ENCODE measurements around the gene RIOK3. TPM values are rescaled to one million over a fixed set of nuclear protein-coding genes. Genes with fewer than 3 reads are reported as not detected.
"Not testable (repeated sequence)": the region's sequence is repeated elsewhere in the genome, so short reads cannot be mapped to it uniquely, and the experiment has no call there.

The RIOK3 gene
- total RNA-seq, 4 donors from 2014 or later: 77.3 to 220 (median 114) TPM

DNA sequence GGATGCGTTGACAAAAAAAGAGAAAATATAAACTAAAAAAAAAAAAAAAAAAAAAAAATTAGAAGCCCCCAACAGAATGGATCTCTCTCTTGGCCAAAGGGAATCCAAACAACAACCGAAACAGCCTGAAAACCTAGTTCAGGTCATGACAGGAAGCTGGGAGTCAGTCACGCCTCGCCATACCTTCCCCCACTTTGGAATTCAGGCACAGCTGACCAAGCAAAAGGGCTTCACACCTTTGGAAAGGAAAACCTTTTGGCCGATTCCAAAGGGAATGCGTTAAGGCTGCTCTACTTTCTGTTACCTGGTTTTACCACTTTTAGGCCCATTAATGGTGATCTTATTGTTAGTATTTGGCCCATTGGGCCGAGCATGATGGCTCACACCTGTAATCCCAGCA is 32.3 kb downstream of the RIOK3 start:
- Histone ChIP-seq H3K36me3 (peaks cover 2 to 30% of the 10 kb centered on the region in 2 donors), H3K4me1 (no peaks in the 10 kb centered on the region), H3K9me3 (no peaks in the 10 kb centered on the region), H3K27ac (no peak overlapping the region), H3K4me3 (no peak overlapping the region), H3K27me3 (no peaks in the 10 kb centered on the region)
- DNase-seq (no peak), ATAC-seq (no peak)
- intact Hi-C loops (cut with DNase I; ENCODE audit: low total_unique reads): no loop called here
- TF ChIP-seq, protein P1, sequence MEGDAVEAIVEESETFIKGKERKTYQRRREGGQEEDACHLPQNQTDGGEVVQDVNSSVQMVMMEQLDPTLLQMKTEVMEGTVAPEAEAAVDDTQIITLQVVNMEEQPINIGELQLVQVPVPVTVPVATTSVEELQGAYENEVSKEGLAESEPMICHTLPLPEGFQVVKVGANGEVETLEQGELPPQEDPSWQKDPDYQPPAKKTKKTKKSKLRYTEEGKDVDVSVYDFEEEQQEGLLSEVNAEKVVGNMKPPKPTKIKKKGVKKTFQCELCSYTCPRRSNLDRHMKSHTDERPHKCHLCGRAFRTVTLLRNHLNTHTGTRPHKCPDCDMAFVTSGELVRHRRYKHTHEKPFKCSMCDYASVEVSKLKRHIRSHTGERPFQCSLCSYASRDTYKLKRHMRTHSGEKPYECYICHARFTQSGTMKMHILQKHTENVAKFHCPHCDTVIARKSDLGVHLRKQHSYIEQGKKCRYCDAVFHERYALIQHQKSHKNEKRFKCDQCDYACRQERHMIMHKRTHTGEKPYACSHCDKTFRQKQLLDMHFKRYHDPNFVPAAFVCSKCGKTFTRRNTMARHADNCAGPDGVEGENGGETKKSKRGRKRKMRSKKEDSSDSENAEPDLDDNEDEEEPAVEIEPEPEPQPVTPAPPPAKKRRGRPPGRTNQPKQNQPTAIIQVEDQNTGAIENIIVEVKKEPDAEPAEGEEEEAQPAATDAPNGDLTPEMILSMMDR (IDR thresholded peaks at IDR 0.05 in 4 of 5, conservative IDR thresholded peaks at IDR 0.05 in 1 of 5): no peak
- TF ChIP-seq POLR2A (IDR thresholded peaks at IDR 0.05): no peak
- in situ Hi-C loops (cut with MboI; ENCODE audit: low sequenced_read_pairs in 4 of 4): no loop called here

- H3K27ac ChIP-seq: no peak overlapping the region
- intact Hi-C loops (cut with DNase I; ENCODE audit: low total_unique reads): no loop called here
Measured at GRCh38 chr18:23487738-23488570, 34.9 kb downstream of the RIOK3 start.

DNA sequence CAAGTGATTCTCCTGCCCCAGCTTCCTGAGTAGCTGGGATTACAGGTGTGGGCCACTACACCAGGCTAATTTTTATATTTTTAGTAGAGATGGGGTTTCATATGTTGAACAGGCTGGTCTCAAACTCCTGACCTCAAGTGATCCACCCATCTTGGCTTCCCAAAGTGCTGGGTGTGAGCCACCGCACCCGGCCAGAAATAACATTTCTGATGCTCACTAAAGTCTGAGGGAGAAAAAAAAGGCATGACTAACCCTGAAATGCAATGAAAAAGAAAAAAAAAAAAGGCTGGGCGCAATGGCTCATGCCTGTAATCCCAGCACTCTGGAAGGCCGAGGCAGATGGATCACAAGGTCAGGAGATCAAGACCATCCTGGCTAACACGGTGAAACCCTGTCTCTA is 36.5 kb downstream of the RIOK3 start:
- ATAC-seq; H3K4me3 ChIP-seq; in situ Hi-C loops (cut with MboI; ENCODE audit: low sequenced_read_pairs in 4 of 4); H3K36me3 ChIP-seq; H3K9me3 ChIP-seq; DNase-seq; H3K27ac ChIP-seq; intact Hi-C loops (cut with DNase I; ENCODE audit: low total_unique reads); H3K27me3 ChIP-seq; H3K4me1 ChIP-seq: not testable (repeated sequence)

More at GRCh38 chr18:23487738-23488570, 34.9 kb downstream of the RIOK3 start:
- Histone ChIP-seq H3K27me3 (no peaks in the 10 kb centered on the region), H3K36me3 (peaks cover 0 to 5% of the 10 kb centered on the region in 2 donors), H3K4me1 (no peaks in the 10 kb centered on the region), H3K9me3 (no peaks in the 10 kb centered on the region), H3K4me3 (no peak overlapping the region)
- TF ChIP-seq, protein P1 (IDR thresholded peaks at IDR 0.05 in 4 of 5, conservative IDR thresholded peaks at IDR 0.05 in 1 of 5): no peak
- no peak for TF ChIP-seq POLR2A (IDR thresholded peaks at IDR 0.05)
- in situ Hi-C loops (cut with MboI; ENCODE audit: low sequenced_read_pairs in 4 of 4): no loop called here
- ATAC-seq (no peak), DNase-seq (no peak)

DNA sequence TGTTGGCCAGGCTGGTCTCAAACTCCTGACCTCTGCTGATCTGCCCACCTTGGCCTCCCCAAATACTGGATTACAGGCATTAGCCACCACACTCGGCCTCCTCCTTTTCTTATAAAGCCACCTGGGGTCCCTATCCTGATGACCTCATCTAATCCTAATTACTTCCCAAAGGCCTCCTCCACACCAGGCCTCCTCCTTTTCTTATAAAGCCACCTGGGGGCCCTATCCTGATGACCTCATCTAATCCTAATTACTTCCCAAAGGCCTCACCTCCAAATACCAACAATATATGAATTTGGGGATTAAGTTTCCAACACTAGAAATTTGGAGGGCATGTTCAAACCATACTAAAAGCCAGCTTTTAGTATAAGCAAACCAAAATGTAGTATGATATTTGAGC is 40.6 kb downstream of the RIOK3 start:
- Histone ChIP-seq H3K27me3 (no peaks in the 10 kb centered on the region), H3K27ac (no peak overlapping the region), H3K36me3 (no peaks in the 10 kb centered on the region), H3K4me1 (no peaks in the 10 kb centered on the region), H3K4me3 (no peak overlapping the region), H3K9me3 (no peaks in the 10 kb centered on the region)
- intact Hi-C loops (cut with DNase I; ENCODE audit: low total_unique reads) (no loop called here), in situ Hi-C loops (cut with MboI; ENCODE audit: low sequenced_read_pairs in 4 of 4) (no loop called here)
- ATAC-seq (no peak), DNase-seq (no peak)
- TF ChIP-seq, protein P1 (IDR thresholded peaks at IDR 0.05 in 4 of 5, conservative IDR thresholded peaks at IDR 0.05 in 1 of 5): no peak
- no peak for TF ChIP-seq POLR2A (IDR thresholded peaks at IDR 0.05)

DNA sequence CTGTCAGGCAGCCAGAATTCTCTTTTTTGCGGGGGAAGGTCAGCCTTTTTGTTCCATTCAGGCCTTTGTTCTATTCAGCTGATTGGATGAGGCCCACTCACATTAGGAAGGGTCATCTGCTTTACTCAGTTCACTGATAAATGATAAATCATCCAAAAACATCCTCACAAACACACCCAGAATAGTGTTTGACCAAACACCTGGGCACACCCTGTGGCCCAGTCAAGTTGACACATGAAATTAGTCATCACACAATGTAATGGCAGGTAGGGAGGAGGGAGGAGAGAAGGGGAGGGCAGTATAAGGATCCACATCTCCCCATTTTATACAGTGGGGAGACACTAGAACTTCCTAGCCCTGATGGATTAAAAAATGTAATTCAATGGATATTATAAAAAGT is 41.9 kb downstream of the RIOK3 start:
- Histone ChIP-seq H3K4me1 (no peaks in the 10 kb centered on the region), H3K27ac (no peak overlapping the region), H3K36me3 (no peaks in the 10 kb centered on the region), H3K4me3 (no peak overlapping the region), H3K27me3 (no peaks in the 10 kb centered on the region), H3K9me3 (no peaks in the 10 kb centered on the region)
- TF ChIP-seq POLR2A (IDR thresholded peaks at IDR 0.05): no peak
- TF ChIP-seq, protein P1 (IDR thresholded peaks at IDR 0.05 in 4 of 5, conservative IDR thresholded peaks at IDR 0.05 in 1 of 5): no peak
- intact Hi-C loops (cut with DNase I; ENCODE audit: low total_unique reads) (no loop called here), in situ Hi-C loops (cut with MboI; ENCODE audit: low sequenced_read_pairs in 4 of 4) (no loop called here)
- ATAC-seq: no peak
- no peak for DNase-seq
